GM10847 (cell line): Measurements from ENCODE around the gene AHNAK2.
A peak's percentile ranks its signal among the peaks of the same experiment; 100 is the strongest.

ENCODE experiments used
- POLR2A ChIP-seq: IDR thresholded peaks from 2 replicates; pipeline ENCODE4 v1.6.1; 2011; ENCODE audit not compliant: insufficient read length; ENCODE audit errors: extremely low read depth

The AHNAK2 gene

DNA sequence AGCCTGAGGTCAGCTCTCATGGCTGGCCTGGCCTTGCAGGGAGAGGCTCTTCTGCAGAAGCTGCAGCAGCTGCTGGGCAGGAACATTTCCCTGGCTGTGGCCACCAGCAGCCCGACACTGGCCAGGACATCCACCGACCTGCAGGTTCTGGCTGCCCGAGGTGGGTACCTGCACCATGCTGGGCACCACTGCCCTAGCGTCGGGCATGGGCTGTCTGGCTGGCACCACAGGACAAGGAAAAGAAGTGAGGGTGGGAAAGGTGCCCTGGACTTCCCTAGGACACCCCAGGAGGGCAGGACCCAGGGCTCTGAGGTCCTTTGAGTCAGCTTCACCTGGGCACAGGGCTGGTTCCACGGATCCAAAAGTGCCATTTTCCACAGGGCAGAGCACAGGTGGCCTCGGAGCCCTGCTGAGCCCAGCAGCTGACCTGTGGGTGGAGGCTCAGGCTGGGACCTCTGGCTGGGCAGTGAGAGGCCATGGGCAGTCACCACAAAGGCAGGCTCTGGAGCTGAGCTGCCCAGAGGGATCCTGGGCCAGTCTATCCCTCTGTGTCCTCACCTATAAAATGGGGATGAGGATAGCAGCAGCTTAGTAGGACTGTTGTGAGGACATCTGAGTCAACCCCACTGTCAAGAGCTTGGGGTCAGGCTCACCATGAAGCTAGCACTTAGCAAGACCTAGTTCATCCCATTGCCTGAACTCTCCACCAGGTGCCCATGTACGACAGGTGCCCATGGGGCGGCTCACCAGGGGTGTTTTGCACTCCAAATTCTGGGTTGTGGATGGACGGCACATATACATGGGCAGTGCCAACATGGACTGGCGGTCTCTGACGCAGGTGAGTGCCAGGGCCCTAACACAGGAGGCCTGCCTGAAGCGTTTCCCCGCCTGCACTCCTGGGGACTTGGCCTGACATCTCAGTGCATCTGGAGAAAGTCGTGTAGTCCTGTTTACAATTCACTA lies 48.6 kb downstream of the AHNAK2 start:
- TF ChIP-seq POLR2A = no peak

DNA sequence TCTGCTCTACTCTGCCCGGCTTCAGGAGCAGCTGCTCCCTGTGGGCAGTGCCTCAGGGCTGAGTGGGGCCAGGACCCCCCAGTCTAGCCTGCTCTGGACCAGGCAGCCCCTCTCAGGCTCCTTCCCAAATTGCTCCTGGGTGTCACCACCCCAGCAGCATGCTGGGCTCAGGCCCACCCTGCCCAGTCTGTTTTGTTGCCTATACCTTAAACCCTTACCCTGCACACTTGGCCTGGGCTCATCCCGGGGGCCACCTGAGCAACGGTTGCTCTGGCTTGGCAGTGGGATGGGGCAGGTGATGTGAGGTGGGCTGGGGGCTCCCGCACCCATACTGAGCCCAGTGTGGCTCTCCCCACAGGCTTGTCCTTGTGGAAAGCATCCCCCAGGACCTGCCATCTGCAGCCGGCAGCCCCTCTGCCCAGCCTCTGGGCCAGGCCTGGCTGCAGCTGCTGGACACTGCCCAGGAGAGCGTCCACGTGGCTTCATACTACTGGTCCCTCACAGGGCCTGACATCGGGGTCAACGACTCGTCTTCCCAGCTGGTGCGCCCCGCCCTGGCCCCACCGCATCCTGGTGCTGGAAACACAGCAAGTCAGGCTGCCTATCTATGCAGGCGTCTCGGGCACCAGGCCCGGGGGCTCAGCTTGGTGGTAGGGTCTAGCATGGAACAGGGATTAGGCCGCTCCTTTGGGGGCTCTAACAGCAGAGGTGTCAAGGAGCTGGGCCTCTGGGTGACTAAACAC lies 49.6 kb downstream of the AHNAK2 start:
- TF ChIP-seq POLR2A = no peak

DNA sequence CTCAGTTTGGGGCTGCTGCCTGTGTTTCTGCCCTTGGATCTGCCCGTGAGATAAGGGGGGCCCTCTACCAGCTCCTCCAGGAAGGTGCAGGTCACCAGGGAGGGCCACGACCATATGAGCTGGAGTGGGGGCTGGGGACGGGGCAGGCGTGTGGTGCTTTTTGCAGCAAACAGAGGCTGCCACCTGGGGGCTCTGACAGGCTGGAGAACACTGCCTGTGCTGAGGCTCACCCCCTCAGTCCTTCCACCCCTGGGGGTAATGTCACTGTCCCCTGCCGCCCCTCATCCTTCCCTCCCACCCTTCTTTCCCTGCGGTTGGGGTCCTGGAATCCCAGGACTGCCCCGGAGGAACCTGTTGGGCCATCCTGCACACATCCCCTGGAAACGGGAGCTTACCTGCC lies 50.3 kb downstream of the AHNAK2 start:
- TF ChIP-seq POLR2A = no peak

DNA sequence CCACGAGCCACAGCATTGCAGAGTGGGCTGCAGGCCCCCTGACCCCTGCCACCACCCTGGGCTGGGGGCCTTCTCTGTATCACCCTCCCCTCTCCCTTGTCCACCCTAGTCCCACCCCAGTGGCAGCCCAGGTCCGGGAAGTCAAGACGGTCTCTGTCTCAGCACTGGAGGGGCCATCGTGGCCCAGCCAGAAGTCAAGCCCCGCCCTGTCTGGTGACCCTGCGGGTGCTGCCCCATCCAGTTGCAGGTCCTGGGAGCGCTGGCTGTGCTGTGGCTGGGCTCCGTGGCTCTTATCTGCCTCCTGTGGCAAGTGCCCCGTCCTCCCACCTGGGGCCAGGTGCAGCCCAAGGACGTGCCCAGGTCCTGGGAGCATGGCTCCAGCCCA lies 50.8 kb downstream of the AHNAK2 start:
- TF ChIP-seq POLR2A = no peak

DNA sequence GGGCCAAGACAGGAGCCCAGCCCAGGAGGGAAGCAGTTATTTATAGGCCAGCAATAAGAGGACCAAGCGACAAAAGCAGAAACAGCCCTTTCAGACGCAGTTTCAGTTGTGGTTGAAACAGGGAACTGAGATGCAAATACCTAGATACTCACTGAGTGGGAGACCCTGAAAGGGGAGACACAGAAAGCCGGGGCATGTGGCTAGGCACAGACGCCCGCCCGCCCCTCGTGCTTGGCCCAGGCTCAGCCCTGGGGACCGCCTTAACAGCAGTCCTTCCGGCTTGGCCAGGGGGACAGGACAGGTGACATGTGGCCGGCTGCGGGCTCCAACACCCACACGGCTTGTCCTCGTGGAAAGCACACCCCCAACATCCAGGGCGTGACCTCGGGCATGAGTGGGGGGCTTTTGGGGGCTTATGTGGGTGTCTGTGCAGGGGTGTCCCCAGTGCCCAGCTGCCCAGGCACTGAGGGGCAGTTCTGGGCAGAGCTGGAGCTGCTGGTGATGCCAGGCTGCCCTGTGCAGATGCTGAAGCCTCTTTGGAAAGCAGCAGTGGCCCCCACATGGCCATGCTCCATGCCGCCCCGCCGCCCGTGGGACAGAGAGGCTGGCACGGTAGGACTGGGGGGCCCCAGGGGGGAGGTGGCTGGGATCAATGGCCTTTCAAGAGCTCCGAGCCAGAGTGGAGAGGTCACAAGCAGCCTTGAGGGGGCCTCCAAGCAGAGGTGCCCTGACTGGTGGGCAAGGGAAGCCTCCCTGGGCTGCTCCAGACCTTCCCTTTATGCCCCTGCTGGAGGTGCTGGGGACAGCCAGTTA lies 51.3 kb downstream of the AHNAK2 start:
- no peak for TF ChIP-seq POLR2A

DNA sequence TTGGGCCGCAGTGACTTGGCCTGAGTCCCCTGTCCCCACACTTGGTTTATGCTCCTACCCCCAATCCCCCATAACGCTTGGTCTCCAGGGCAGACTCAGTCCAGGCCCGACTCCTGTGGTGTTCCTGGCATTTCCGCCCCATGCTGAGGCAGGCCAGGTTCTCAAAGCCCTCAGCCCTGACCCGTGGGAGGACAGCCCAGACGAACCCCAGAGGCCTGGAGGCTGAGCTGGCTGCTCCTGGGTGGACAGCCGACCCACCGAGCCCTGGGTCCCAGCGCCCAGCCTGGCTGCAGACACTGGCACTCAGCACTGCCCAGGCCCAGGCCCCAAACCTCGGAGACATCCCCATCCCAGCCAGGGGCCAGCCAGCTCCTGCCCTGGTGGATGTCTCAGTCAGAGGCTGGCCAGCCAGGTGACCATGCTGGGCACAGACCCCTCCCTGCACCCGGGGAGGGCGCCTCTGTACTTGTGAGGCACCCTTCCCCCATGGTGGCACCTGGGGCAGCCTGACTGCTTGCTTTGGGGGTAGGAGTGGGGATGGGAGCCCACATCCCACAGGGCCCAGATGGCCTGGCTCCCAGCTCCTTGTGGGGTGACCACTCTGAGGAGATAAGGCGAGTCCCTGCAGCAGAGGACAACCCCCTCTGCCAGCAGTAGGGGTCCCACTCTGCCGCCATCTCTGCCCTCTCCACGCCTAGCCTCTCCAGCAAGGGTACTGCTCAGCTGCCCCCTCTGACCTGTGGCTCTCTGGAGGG lies 52.1 kb downstream of the AHNAK2 start:
- TF ChIP-seq POLR2A = no peak

DNA sequence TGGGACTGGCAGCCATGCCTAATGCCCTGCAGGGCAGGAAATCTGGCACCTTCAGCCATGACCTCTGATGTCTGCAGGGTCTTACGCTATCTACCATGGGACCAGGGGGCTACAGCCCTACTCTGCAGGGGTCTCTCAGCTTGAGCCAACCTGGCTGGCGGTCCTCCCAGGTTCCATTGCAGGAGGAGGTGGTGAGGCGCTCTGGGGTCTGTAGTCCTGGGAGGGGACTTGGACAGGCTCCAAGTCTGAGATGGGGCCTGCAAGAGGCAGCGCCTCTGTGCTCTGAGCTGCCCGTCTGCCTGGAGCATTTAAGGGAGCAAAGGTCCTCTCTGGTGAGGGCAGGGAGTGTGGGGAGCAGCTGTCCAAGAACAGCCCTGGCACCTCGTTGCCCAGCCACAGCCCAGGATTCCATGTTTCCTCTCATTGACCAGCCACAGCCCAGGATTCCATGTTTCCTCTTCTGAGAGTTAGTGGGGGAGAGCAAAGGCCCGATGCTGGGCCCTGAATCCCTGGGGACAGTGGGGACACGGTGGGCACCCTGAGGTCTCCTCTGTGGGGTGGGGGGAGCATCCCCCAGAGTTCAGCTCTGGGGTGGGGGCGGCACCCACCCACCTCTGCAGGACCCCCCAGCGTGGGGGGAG lies 52.8 kb downstream of the AHNAK2 start:
- no peak for TF ChIP-seq POLR2A

DNA sequence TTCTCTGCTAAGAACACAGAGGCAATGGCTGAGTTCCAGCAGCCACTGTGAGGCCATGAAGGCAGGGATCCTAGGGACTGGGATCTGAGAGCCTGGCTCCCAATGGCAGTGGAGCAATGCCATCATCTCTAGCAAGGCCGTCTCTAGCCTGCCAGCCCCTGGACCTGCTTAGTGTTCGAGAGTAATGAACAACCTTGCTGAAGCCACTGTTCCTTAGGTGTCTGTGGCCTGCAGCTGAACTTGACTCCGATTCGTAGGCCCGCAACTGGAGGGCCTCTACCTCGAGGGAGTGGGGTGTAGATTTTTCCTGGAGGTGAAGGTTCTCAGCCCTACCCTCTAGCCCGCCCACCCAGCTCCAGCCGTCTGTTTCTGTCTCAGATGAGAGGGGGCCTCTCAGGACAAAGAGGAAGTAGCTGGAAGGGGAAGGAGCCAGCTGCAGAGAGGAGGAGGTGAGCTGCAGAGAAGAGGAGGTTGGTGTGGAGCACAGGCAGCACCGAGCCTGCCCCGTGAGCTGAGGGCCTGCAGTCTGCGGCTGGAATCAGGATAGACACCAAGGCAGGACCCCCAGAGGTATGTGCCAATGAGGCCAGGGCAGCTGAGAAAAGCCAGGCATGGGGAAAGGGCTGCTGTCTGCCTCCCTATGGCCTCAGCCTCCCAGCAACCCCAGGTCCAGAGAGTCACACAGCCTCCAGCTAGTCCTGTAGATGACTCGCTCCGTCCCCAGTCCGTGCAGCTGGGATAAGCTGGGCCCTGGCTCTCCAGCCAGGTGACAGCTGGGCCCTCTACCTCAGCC lies 53.6 kb downstream of the AHNAK2 start, which contains the start of gene PLD4:
TSS of gene PLD4 (plus strand) at position 459 of the 793 bp plus-strand sequence. CDS start 2,262 bp downstream, outside the sequence.
- peak; percentile 15 for TF ChIP-seq POLR2A

DNA sequence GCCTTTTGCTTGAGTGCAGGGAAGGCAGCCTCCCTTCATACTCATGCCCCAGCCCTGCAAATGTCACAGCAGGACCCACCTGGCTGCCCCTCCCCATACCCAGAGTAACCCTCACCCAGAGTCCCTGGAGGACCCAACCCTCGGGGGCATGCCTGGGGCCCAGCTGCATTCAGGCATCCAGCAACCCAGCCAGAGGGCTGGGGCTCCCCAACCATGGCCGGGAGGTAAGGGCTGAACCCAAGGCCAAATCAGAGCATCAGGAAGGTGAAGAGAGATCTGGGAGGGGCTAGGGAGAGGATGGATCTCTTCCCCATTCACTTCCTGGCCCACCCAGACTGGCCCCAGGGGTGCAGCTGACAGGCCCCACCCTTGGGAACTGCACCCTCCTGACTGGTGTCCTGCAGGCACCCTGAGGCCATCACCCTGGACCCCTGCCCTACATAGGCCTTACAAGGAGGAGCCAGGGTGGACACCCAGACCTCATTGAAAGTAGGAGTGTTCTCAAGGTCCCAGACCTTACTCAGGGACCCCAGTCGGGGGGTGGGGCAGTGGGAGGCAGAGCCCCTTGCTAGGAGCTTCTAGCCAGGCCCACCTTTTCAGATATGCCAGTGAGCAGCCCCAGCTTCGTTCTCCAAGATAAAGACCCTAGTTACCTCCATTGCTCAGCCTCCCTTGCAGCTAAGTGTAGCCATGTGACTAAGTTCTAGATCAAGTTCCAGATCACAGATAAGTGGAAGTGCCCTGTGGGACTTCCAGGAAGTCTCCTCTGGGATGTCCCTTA lies 54.3 kb downstream of the AHNAK2 start:
- no peak for TF ChIP-seq POLR2A

DNA sequence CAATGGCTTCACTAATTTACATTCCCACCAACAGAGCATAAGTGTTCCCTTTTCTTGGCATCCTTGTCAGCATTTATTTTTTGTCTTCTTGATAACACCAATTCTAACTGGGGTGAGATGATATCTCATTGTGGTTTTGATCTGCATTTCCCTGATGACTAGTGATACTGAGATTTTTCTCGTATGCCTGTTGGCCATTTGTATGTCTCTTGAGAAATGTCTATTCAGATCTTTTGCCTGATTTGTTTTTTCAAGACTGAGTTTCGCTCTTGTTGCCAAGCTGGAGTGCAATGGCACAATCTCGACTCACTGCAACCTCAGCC lies 58.2 kb downstream of the AHNAK2 start:
- TF ChIP-seq POLR2A = no peak

DNA sequence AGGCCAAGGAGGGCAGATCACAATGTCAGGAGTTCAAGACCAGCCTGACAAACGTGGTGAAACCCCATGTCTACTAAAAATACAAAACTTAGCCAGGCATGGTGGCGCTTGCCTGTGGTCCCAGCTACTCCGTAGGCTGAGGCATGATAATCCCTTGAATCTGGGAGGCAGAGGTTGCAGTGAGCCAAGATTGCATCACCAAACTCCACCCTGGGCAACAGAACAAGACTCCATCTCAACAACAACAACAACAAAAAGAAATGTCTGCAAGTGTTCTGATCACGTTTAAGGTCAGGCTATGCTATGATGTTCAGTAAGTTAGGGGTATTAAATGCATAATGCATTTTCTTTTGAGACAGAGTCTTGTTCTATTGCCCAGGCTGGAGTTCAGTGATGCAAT lies 60.2 kb downstream of the AHNAK2 start:
- TF ChIP-seq POLR2A = no peak

DNA sequence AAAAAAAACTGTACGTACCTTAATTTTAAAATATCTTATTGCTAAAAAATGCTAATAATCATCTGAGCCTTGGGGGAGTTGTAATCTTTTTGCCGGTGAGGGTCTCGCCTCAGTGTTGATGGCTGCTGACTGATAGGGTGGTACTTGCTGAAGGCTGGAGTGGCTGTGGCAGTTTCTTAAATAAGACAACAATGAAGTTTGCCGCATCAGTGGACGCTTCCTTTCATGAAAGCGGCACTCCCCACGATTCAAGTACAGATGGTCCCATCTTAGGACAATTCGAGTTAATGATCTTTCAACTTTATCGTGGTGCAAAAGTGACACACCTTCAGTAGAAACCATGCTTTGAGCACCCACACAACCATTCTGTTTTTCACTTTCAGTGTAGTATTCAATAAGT lies 61.1 kb downstream of the AHNAK2 start:
- TF ChIP-seq POLR2A = no peak

DNA sequence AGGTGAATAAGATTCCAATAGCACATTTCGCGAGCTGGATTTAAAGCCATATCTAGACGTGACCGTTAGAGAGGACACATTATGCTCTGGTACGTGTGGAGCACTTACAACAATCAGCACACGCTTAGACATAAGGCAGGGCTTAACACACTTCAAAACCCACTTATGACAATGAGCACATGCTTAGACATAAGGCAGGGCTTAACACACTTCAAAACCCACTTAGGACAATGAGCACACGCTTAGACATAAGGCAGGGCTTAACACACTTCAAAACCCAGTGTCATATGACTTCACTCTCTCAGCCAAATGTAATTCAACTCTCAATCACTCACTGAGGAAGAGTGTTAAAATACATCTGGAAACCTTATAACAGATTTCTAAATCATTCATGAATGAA lies 64.7 kb downstream of the AHNAK2 start:
- no peak for TF ChIP-seq POLR2A
